Measurements from ENCODE around the gene LRMDA. TPM values are rescaled to one million over a fixed set of nuclear protein-coding genes. Genes with fewer than 3 reads are reported as not detected.

LRMDA gene
- total and polyA plus RNA-seq, 2 donors (not counting 1 experiment from before 2014, with no cell fraction given), result 0.12 TPM; not detected in 1

GRCh38 chr10:75441682-75442081 is 10.3 kb downstream of the LRMDA start:
- peaks cover 4 to 15% (median 12%) of the 10 kb centered on the region in 3 donors for H3K9me3 ChIP-seq (ENCODE audit: control extremely low read depth in 1 of 3, control insufficient read depth in 2 of 3, insufficient read depth in 1 of 3, low read length in 2 of 3)
- H3K36me3 ChIP-seq (replicated peaks in 1 of 2; ENCODE audit: control extremely low read depth in 1 of 2, control insufficient read depth in 1 of 2, extremely low read depth in 1 of 2, insufficient read depth in 2 of 2, low read length in 1 of 2), result no peaks in the 10 kb centered on the region
- ChIA-PET POLR2A (no interaction called here), CTCF (no interaction called here)
- H3K4me3 ChIP-seq (ENCODE audit: control extremely low read depth in 1 of 5, extremely low read depth in 1 of 5, insufficient read depth in 1 of 5, low read depth in 2 of 5, low read length in 4 of 5), result no peak overlapping the region
- no peaks in the 10 kb centered on the region for H3K4me1 Mint-ChIP-seq
- H3K27me3 ChIP-seq (replicated peaks in 1 of 4; ENCODE audit: control extremely low read depth in 1 of 4, control insufficient read depth in 3 of 4, insufficient read depth in 4 of 4, low read length in 3 of 4), result no peaks in the 10 kb centered on the region
- no peak for ATAC-seq (ENCODE audit: low read depth)
- intact Hi-C loops (cut with micrococcal nuclease), result no loop called here
- H2AFZ ChIP-seq (ENCODE audit: insufficient read depth, low read depth, low read length, poor library complexity, severe bottlenecking), result no peak overlapping the region
- H3K4me3 Mint-ChIP-seq, result no peak overlapping the region
- H3K27ac Mint-ChIP-seq, result no peak overlapping the region
- TF ChIP-seq, protein P1, sequence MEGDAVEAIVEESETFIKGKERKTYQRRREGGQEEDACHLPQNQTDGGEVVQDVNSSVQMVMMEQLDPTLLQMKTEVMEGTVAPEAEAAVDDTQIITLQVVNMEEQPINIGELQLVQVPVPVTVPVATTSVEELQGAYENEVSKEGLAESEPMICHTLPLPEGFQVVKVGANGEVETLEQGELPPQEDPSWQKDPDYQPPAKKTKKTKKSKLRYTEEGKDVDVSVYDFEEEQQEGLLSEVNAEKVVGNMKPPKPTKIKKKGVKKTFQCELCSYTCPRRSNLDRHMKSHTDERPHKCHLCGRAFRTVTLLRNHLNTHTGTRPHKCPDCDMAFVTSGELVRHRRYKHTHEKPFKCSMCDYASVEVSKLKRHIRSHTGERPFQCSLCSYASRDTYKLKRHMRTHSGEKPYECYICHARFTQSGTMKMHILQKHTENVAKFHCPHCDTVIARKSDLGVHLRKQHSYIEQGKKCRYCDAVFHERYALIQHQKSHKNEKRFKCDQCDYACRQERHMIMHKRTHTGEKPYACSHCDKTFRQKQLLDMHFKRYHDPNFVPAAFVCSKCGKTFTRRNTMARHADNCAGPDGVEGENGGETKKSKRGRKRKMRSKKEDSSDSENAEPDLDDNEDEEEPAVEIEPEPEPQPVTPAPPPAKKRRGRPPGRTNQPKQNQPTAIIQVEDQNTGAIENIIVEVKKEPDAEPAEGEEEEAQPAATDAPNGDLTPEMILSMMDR (IDR thresholded peaks at IDR 0.05), result no peak
- TF ChIP-seq EZH2 (IDR thresholded peaks at IDR 0.05; ENCODE audit: borderline replicate concordance, insufficient read depth, low read depth, low read length, poor library complexity, severe bottlenecking), result no peak
- H3K9ac ChIP-seq (ENCODE audit: low read length), result no peak overlapping the region
- DNase-seq, result no peak
- H3K4me1 ChIP-seq (ENCODE audit: control insufficient read depth in 2 of 2, insufficient read depth in 2 of 2, low read length in 2 of 2), result no peaks in the 10 kb centered on the region
- H3K79me2 ChIP-seq (ENCODE audit: control insufficient read depth, insufficient read depth, low read length), result no peaks in the 10 kb centered on the region
- peaks cover 12% of the 10 kb centered on the region for H3K9me3 Mint-ChIP-seq (ENCODE audit: insufficient read depth)
- H3K27ac ChIP-seq (ENCODE audit: low read length in 2 of 2), result no peak overlapping the region
- H4K20me1 ChIP-seq (ENCODE audit: control insufficient read depth, insufficient read depth, low read length, poor library complexity, severe bottlenecking), result no peaks in the 10 kb centered on the region
- peaks cover 15% of the 10 kb centered on the region for H3K27me3 Mint-ChIP-seq
- no peak overlapping the region for H3K4me2 ChIP-seq (replicated peaks; ENCODE audit: low read depth, low read length, poor library complexity, severe bottlenecking)

DNA sequence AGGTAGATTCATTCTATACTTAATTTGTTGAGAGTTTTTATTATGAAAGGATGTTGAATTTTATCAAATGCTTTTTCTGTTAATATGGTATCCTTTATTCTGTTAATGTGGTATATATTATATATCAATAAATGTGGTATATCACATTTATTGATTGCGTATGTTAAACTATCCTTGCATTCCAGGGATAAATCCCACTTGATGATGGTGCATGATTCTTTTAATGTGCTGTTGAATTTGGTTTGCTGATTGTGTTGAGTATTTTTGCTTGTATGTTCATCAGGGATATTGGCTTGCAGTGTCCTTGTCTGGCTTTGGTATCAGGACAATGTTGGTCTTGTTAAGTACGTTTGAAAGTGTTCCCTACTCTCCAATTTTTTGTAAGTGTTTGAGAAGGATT is 11.9 kb downstream of the LRMDA start:
- Histone ChIP-seq H3K4me1 (ENCODE audit: control insufficient read depth in 2 of 2, insufficient read depth in 2 of 2, low read length in 2 of 2) (no peaks in the 10 kb centered on the region), H3K79me2 (ENCODE audit: control insufficient read depth, insufficient read depth, low read length) (no peaks in the 10 kb centered on the region), H3K27me3 (replicated peaks in 1 of 4; ENCODE audit: control extremely low read depth in 1 of 4, control insufficient read depth in 3 of 4, insufficient read depth in 4 of 4, low read length in 3 of 4) (no peaks in the 10 kb centered on the region), H3K4me2 (replicated peaks; ENCODE audit: low read depth, low read length, poor library complexity, severe bottlenecking) (no peak overlapping the region), H3K9ac (ENCODE audit: low read length) (no peak overlapping the region), H4K20me1 (ENCODE audit: control insufficient read depth, insufficient read depth, low read length, poor library complexity, severe bottlenecking) (no peaks in the 10 kb centered on the region), H3K4me3 (ENCODE audit: control extremely low read depth in 1 of 5, extremely low read depth in 1 of 5, insufficient read depth in 1 of 5, low read depth in 2 of 5, low read length in 4 of 5) (no peak overlapping the region), H2AFZ (ENCODE audit: insufficient read depth, low read depth, low read length, poor library complexity, severe bottlenecking) (no peak overlapping the region), H3K9me3 (ENCODE audit: control extremely low read depth in 1 of 3, control insufficient read depth in 2 of 3, insufficient read depth in 1 of 3, low read length in 2 of 3) (peaks cover 4 to 17% (median 12%) of the 10 kb centered on the region in 3 donors), H3K27ac (ENCODE audit: low read length in 2 of 2) (no peak overlapping the region), H3K36me3 (replicated peaks in 1 of 2; ENCODE audit: control extremely low read depth in 1 of 2, control insufficient read depth in 1 of 2, extremely low read depth in 1 of 2, insufficient read depth in 2 of 2, low read length in 1 of 2) (no peaks in the 10 kb centered on the region)
- Mint-ChIP-seq H3K4me3 (no peak overlapping the region), H3K4me1 (no peaks in the 10 kb centered on the region), H3K27me3 (peaks cover 8% of the 10 kb centered on the region), H3K27ac (no peak overlapping the region), H3K9me3 (ENCODE audit: insufficient read depth) (peaks cover 14% of the 10 kb centered on the region)
- DNase-seq (no peak), ATAC-seq (ENCODE audit: low read depth) (no peak)
- intact Hi-C loops (cut with micrococcal nuclease), result no loop called here
- WGBS (ENCODE audit: insufficient coverage), result 100% methylated on average over 1 of the region's 2 CpGs
- ChIA-PET CTCF (no interaction called here), POLR2A (no interaction called here)
- TF ChIP-seq EZH2 (IDR thresholded peaks at IDR 0.05; ENCODE audit: borderline replicate concordance, insufficient read depth, low read depth, low read length, poor library complexity, severe bottlenecking), result no peak
- TF ChIP-seq, protein P1 (IDR thresholded peaks at IDR 0.05), result no peak
